Measurements from ENCODE around the gene KRT40. TPM values are rescaled to one million over a fixed set of nuclear protein-coding genes. Genes with fewer than 3 reads are reported as not detected.

Gene KRT40
- total RNA-seq, 1 donor from 2014 or later = not detected

DNA sequence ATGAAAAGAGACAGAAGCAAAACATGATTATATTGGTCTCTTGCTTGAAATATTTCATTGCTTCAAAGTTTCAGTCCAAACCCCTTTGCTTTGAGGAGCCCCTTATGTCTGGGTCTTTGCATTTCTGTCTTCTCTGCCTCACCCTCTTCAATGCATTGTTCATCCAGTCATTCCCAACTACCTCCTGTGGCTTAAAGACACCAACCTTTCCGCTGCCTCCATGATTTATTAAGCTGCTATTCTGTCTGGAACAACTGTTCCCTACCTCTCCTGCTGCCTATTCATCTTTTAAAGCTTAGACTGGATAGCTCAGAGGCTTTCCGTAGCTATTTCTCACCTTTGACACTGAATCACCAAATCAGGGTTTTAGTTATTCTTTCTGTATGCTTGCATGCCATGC is 13.2 kb upstream of the KRT40 start:
- no peak for DNase-seq (ENCODE audit: low spot score)

DNA sequence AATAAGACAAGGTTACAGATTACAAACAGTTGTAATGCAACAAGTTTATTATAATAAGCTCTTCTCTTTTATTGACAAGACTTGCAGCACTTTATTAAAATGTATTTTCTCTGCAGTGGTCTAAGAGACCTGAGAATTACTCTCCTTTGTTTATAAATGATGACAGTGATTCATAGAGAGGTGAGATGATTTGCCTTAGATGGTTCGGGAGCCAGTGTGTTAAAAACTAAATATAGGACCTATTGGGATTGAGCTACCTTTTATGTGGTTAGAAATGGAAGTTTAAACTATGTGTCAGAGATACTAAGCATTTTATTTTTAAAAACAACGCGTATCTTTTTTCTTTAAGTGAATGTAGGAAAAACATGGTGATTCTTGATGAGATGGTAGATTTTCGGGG is 12.7 kb upstream of the KRT40 start:
- no peak for DNase-seq (ENCODE audit: low spot score)

DNA sequence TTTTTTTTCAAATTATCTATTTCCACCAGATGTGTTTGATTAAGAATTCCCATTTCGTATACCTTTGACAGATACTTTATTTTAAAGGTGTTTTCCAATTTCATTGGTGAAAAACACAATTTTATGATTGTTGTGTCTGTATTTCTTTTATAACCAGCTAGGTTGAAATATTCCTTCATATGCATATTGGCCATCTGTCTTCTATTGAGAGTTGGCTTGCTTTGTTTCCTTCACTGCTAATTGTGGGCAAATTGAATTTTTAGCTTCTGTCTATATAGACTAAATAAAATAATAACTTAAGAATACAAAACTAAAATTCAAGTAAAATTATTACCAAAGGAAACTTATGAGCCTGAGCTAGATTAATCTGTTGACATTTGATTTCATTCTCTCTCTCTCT is 11.0 kb upstream of the KRT40 start:
- DNase-seq (ENCODE audit: low spot score) = no peak

DNA sequence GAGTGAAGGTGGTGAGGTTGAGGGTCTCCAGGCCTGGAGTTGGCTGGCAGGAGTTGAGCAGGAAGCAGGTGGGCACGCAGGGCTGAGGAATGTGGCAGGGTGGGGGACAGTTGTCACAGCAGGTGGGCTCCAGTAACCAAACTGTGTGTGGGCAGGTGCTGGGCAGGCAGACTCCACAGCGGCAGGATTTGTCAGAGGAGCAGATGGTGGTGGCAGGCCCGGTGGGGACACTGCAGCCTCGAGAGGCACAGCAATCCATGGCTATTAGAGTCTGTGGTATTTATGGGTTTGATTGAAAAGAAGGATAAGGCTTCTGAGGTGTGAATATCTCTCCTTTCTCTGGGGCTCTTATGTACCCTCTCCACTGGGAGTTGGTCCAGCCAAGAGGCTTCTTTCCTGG is 9.7 kb upstream of the KRT40 start, which contains the start of gene KRTAP3-3:
TSS of gene KRTAP3-3 (minus strand) at position 326 of the 400 bp plus-strand sequence. CDS start at position 259, 67 bp downstream.
- no peak for DNase-seq (ENCODE audit: low spot score)

DNA sequence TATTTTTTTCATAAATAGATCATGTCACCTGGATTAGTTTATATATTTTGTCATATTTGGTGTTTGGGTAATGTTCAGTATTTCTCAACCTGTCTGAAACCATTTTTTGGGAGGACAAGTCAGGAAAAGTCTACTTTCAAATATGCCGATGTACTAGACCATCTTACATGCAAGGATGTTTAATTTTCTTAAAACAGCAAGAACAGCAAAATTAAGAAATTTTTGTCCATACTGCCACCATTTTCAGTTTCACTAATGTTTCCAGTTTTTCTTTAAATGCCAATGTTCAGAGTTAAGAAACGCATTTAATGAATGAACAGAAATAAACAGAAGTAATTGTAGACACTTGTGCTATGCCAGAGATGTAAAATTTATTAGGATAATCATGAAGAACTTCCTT is 9.0 kb upstream of the KRT40 start:
- no peak for DNase-seq (ENCODE audit: low spot score)

DNA sequence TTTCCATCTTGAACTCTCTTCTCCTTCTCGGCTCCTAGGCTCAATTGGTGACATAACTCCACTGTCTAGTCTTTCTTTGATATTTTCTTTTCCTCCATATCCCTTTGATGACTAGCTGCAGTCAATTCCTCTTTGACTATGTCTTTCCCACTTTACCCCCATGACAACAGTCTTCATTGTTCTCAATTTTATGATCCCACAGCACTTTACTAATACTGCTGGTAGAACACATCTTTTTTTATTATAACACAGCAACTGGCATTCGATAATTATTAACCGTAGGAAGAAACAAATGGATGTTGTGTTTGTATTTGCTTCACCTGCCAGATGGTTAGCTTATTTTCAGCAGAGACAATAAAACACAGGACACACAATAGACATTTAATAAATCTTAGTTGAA is 8.5 kb upstream of the KRT40 start:
- no peak for DNase-seq (ENCODE audit: low spot score)

DNA sequence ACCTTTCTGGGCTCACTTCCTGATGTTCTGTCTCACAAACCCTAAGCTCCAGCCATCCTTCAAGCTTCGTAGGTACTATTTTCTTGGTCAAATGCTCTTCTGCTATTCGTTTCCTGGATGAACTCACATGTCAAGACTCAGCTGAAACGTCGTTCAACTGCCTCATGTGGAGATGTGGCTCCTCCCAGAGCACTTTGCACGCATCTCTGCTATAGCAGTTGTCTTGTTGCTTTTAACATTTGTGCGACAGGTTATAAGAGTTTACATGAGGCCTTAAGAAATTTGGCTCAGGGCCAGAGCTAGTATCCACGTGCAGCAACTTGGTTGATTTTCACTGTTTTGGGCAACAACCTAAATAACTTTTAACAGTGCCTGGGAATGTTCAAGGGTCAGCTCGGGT is 2.8 kb upstream of the KRT40 start:
- peak; percentile 42 for DNase-seq (ENCODE audit: low spot score)

DNA sequence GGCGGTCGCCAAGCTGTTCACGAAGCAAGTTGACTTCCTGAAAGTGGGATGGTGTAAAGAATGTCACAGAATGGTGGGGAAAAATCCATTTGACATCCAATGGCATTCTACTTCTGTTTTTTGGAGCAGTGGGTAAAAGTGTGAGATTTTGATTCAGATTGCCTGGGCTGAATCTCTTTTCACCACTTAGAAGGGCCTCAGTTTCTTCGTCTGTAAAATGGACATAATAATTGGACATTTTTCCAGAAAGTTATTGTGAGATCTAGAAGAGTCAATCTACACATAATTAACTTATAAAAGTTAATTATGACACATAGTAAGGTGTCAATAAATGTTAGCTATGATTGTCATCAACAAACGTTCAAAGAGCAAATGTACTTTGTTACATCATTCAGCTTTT is 3.0 kb downstream of the KRT40 start:
- DNase-seq (ENCODE audit: low spot score) = no peak

DNA sequence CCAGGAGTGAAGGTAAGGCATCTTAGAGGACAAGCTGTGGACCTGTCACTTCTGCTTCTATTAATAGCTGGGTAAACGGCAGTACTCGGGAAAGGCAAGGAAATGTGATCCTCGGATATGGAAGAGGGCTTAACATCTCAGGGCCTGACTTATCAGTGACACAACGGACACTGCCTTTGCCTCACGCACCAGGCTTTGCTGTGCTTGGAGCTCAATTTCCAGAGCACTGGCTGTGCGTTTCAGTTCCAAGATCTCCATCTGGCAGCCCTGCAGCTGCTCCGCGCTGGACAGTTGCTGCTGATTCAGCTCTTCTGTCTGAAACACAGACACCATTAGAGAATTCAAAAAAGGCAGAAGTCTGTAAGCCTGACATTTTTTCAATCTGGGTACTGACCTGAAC is 3.5 kb downstream of the KRT40 start:
- DNase-seq (ENCODE audit: low spot score) = peak; percentile 86

DNA sequence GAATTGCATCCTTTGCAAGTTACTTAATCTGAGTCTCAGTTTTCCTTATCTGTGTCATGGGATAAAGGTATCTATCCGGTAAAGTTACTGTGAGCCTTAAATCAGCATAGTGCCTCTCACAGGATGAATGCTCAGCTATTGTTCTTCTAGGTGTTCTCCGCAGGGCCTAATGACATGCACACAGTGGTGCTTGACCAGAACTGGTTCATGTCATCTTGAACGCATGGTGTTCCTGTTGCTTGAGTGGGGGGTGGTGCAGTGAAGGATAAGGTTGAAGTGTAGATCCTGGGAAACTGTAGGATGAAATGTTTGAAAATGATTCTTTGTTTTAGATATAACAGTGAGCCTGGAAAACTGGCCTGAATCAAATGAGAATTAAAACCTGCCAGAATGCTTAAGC is 4.0 kb downstream of the KRT40 start:
- no peak for DNase-seq (ENCODE audit: low spot score)

DNA sequence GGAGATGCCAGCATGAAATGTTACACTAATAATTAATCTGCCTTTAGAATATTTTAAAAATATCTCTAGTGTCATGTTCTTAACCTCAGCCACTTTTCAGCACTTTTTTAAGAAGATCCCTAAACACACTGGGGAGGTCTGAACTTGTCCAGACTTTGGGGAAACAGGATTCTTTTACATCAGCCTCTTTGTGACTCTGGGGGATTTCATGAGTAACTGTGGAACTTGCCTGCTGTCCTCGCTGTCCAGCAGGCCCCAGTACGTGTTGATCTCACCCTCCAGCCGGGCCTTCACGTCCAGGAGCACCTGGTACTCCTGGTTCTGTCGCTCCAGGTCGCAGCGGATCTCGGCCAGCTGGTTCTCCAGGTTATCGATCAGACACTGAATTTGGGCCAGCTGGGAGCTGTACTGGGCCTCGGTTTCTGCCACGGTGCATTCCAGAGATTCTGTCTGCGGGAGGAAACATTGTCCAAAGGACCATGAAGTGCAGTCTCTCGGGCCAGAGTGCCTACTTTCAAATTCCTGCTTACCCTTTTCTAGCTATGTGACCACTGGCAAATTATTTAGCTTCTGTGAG is 5.5 kb downstream of the KRT40 start:
- DNase-seq (ENCODE audit: low spot score) = peak; percentile 26

DNA sequence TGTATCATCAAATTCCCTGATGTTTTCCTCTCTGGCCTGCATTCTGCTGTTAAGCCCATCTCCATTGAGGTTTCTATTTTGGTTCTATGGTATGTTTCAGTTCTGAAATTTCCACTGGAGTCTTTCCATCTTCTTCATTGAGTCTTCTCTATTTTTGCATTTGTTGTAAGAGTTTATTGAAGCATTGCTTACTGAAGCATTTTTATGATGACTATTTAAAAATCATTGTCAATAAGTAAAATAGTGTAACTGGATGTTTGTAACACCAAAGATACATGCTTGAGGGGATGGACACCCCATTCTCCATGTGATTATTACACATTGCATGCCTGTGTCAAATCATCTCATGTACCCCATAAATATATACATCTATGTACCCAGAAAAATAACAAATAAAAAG is 8.6 kb downstream of the KRT40 start:
- DNase-seq (ENCODE audit: low spot score) = no peak

DNA sequence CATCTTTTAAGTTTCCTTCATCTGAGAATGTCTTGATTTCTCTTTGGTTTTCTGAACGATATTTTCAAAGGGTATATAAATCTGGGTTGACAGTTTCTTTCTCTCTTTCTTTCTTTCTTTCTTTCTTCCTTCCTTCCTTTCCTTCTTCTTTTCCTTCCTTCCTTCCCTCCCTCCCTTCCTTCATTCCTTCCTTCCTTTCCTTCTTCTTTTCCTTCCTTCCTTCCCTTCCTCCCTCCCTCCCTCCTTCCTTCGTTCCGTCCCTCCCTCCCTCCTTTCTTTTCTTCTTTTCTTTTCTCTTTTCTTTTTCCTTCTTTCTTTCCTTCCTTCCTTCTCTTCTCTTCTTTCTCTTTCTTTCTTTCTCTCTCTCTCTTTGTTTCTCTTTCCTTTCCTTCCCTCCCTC is 9.8 kb downstream of the KRT40 start:
- DNase-seq (ENCODE audit: low spot score) = no peak

DNA sequence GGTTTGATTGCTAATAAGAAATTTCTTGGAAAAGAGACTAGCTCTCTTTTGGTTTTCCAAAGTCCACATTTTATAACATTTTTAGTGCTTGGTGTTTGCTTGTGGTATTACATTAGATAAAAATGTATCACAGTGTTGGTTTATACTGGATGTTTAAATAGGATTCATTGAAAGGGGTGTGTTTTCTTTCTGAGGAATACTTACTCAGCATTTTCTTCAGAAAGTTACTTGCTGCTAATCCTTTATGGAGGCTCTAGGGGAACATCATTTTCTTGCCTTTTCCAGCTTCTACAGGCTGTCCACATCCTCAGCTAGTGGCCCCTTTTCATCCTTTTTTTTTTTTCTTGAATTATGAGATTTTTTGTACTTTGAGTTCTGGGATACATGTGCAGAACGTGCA is 16.5 kb downstream of the KRT40 start:
- DNase-seq (ENCODE audit: low spot score) = peak; percentile 24

DNA sequence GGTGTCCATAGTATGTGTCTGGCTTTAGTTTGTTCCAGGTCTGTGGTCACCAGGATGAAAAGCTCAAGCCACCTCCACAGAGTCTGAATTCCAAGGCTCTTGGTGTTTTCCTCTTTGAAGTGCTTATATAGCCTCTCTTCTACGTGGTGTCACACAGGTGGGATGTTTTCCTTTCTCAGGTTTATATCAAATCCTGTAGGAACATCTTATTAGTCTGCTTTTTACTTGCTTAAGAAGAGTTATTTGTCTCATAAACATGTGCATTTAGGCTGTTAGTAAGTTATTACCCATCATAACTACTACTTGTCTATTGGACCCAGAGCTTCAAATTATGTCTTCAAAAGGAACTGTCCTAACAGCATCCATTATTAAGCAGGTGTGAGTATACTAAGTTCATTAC is 17.3 kb downstream of the KRT40 start, which contains the start of gene KRT39:
TSS of gene KRT39 (minus strand) at position 101 of the 400 bp plus-strand sequence. CDS start at position 9, 92 bp downstream.
- DNase-seq (ENCODE audit: low spot score) = no peak

DNA sequence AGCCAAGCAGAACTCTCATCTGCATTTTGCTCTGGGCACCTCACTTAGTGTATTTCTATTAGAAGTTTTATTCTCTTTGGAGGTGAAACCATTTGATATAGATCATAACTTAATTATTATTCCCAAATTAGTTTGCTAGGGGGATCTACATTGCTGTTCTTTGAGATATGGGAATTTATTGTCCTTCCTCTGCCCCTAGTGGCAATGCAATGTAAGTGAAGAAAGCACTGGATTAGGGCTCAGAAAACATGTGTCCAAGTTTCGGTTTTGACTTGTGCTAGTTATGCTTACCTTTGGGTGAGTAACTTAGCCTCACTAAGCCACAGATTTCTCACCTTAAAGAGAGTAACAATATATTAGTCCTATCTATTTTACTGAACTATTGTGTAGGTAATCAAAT is 20.3 kb downstream of the KRT40 start:
- DNase-seq (ENCODE audit: low spot score) = no peak

DNA sequence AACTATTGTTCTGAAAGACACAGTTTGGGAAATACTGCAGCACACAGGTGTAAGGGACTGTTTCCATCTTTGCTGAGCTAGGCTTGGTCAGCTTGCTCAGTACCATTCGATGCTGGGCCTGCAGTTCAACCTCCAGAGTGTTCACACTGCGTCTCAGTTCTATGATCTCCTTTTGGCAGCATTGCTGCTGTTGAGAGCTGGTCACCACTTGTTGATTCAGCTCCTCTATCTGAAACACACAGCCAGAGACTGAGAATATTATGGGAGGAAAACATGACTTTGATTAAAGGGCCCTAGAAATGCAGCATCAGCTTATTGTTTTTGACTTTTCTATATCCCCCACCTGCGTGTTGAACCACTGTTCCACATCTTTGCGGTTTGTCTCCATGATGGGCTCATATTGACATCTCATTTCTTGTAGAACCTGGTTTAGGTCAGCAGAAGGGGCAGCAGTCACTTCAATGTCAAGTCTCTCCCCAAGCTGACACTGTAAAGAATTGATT is 22.0 kb downstream of the KRT40 start:
- no peak for DNase-seq (ENCODE audit: low spot score)

DNA sequence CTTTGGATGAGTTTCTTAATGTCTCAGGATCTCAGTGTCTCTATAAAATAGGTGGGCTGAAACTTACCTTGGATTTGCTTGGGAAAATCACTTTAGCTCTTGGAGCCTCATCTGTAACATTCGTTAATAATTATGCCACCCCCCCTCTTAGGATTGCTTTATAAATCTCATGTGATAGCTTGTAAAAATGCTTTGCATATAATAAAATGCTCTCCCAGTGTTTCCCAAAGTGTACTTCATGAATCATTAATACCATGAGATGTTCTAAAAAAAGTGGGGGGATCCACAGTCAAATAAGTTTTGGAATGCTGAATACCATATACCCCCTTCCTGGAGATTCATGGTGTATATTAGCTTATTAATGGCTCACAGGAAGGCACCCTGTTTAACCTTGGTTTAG is 22.5 kb downstream of the KRT40 start:
- DNase-seq (ENCODE audit: low spot score) = no peak

DNA sequence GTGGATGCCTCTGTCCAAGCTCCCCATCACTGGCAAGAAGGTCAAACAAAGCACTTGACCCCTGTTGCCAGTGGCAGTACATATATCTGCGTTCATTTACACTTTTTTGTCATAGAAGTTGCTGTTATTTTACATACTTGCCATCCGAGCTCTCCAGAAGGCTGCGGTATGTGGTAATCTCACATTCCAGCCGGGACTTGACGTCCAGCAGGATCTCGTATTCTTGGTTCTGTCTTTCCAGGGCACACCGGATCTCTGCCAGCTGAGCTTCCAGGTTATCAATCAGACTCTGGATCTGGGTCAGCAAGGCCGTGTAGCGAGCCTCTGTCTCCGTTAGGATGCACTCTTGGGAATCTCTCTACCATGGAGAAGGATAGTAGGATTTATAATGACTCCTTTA is 24.0 kb downstream of the KRT40 start:
- peak; percentile 53 for DNase-seq (ENCODE audit: low spot score)

DNA sequence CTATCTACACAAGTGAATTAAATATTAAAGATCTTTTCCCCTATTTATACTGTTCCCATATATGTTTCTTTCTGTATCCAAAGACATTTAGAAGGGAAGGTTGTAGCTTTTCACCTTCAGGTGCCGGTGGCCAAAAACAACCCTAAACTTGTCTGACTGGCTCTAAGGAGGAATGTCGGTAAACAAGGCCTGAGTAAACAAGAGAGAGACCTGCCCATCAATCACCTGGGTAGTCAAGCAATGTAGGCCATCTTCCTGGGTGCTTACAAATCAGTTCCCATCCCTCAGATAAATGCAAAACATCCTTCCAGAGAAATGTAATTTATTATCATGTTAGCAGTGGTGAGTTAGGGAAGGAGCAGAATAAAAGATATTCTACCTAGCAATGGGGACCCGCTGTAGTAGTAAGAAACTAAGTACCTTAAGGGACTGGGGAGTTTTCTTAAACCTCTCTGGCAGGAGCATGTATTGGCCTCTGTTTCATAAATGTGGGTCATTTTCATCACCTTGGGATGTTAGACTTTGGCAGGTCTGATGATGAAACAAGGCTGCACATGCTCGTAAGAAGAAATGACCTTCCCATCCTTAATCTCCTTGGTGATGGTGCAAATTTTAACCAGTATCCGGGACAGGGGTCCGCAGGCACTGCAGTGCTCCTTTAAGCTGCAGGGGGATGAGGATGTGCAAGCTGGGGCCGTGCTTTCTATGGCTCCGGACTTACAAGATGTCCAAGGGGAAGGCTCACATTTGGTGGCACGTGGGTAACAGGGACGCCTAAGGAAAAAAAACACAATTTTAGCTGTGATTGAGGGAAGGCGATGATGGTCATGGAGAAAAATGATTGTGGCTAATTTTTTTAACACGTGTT is 25.8 kb downstream of the KRT40 start:
- no peak for DNase-seq (ENCODE audit: low spot score)

DNA sequence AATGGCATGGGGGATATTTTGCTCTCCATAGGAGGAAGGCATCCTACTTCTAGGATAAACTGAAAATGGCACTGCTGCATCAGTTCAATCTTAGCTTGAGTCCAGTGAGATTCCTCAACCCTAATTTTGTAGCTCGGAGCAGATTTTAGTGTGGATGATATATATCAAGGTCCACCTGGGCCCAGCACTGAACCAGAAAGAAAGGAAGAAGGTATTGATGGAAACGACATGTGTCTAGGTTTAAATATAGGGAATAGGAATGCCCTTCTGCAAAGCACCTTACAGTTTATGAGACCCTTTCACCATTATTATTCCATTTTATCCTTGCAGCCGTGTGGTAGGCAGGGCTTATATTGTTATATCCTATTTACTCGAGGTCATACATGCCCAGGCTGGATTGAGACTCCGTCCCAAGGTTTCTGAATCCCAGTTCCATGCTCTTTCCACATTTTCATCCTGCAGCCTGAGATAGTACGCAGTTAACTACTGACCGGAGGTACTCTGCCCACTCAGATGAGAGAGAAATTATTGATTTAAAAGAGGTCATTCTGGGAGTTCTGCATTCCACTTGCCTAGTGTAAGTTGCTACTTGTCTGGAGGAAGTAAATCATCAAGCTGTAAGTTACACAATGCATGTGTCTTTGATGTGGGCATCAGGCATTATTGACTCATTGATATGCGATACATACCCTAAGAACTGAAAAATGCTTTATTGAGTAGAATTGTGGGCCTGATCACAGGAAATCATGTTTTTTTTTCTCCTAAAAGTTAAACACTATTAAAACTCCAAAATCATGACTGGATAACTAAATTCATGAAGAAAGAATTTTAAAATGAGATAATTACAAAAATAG is 27.5 kb downstream of the KRT40 start:
- peak; percentile 64 for DNase-seq (ENCODE audit: low spot score)

DNA sequence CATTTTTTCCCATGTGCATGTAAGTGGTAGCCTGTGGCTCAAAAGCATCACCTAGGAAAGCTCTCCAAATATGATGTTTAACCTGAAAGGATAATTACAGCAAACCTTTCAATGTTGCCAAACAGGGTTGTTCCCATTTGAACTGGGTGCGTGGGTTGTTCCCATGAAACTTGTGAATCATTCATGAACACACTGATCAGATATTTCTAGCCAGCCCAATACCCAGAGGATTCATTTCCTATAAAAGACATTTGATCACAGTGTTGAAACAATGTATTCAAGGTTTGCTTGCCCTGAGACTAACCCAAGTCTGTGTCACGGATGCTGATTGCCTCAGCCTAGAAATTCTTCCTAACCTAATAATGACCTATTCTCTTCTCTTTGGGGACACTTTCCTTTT is 30.2 kb downstream of the KRT40 start:
- DNase-seq (ENCODE audit: low spot score) = peak; percentile 20
